ENCODE data around the gene RGS14.

Gene RGS14

GRCh38 chr5:177357459-177358351 lies at the start of gene RGS14:
Gene RGS14, plus strand, starts transcription at chr5:177357924. Its CDS starts 101 bp downstream, at chr5:177358025.
- peak; percentile 35 for DNase-seq

GRCh38 chr5:177308740-177309139 lies 49.0 kb upstream of the RGS14 start:
- no peak for DNase-seq

- DNase-seq, result peak; percentile 51
Observed at GRCh38 chr5:177309351-177310191, 48.2 kb upstream of the RGS14 start.

- no peak for DNase-seq
Observed at GRCh38 chr5:177310332-177310731, 47.4 kb upstream of the RGS14 start.

GRCh38 chr5:177310757-177311391 lies 46.9 kb upstream of the RGS14 start:
- no peak for DNase-seq

- no peak for DNase-seq
Observed at GRCh38 chr5:177311392-177311722, 46.4 kb upstream of the RGS14 start.

GRCh38 chr5:177311723-177312648 lies 45.7 kb upstream of the RGS14 start, which contains the start of gene MXD3:
Gene MXD3, minus strand, starts transcription at chr5:177311898. Its CDS starts 68 bp downstream, at chr5:177311830.
- peak; percentile 96 for DNase-seq

- no peak for DNase-seq
Observed at GRCh38 chr5:177312649-177313181, 45.0 kb upstream of the RGS14 start.

GRCh38 chr5:177313561-177314259 lies 44.0 kb upstream of the RGS14 start:
- DNase-seq, result no peak

GRCh38 chr5:177314376-177315342 lies 43.1 kb upstream of the RGS14 start:
- no peak for DNase-seq

- no peak for DNase-seq
Observed at GRCh38 chr5:177315411-177315810, 42.3 kb upstream of the RGS14 start.

- DNase-seq, result no peak
Observed at GRCh38 chr5:177316005-177316404, 41.7 kb upstream of the RGS14 start.

GRCh38 chr5:177317959-177318377 lies 39.8 kb upstream of the RGS14 start:
- peak; percentile 70 for DNase-seq

- DNase-seq, result no peak
Observed at GRCh38 chr5:177319913-177320588, 37.7 kb upstream of the RGS14 start.

GRCh38 chr5:177320879-177321278 lies 36.8 kb upstream of the RGS14 start:
- no peak for DNase-seq

- DNase-seq, result no peak
Observed at GRCh38 chr5:177325868-177326381, 31.8 kb upstream of the RGS14 start.

- DNase-seq, result no peak
Observed at GRCh38 chr5:177327539-177328522, 29.9 kb upstream of the RGS14 start.
